Cardiac septum (tissue), 1 donor: ENCODE data around the gene LHX3. TPM values are rescaled to one million over a fixed set of nuclear protein-coding genes. Genes with fewer than 3 reads are reported as not detected.

Source experiments
- DNase-seq: peaks from one replicate; pipeline ENCODE4 v3.0.0-alpha.2; 2020; ENCODE audit warnings: low spot score
- intact Hi-C: fragments of 100-400 bp; cut with DNase I; formaldehyde crosslinking; loops from one replicate; pipeline ENCODE4 v1.14.0; 2022
- long read RNA-seq: library from polyadenylated mRNA; unstranded; transcript quantifications from one replicate; pipeline ENCODE4 v2.0.0, GENCODE V29; 2021
- total RNA-seq: library from RNA; stranded (reverse); fragmentation: NEBNext Ultra II Directional; extraction: Animal tissue kit (Norgen Biotek cat#: 25700); gene quantifications from one replicate; pipeline ENCODE4 v1.2.1, GENCODE V29; 2021
- donor health status: DM: no; HTN: no; CAD: no.

LHX3 gene
- not detected for total RNA-seq
- long read RNA-seq = 0 reads

DNA sequence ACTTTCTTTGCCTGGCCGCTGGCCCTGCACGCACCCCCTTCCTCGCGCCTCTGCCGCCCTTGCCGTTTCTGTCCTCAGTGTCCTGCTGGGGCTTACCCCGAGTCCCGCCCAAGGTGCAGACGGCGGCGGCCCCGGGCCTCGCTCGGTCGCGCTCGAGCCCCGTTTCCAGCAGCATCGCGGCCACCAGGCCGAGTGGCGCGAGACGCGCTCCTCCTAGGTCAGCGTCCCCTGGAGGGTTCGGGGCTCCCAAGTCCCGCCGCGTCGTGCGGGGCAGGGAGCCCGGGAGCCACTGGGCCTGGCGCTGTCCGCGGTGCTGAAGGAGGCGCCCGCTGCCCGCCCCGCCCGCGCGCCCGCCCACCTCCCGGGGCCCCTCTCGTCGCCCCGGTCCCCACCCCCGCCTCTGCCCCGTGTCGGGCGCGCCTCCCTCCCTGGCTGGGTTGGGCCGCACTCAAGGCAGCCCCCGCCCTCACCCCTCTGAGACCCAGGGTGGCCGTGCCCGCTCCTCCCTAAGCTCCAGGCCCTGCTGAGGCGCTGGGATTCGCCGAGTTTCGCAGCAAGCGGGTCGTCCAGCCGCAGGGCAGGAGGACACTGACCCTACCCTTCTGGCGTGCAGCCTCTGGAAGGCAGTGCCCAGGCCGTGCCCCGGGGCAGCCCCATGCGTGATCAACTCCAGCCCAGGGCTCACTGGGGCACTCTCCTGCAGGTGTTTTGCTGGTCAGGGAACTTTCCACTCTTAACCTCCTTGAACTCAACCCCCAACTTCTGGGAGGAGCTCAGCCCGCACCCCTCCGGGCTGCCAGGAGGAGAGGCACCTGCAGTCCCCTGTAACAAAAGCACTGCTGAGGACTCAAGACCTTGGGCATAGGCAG, at the start of gene LHX3:
LHX3 (minus strand) TSS at position 291 of the 869 bp plus-strand sequence; CDS start at position 175, 116 bp downstream.
- intact Hi-C loops = no loop called here
- no peak for DNase-seq

- no peak for DNase-seq
- intact Hi-C loops = no loop called here
Observed at GRCh38 chr9:136253246-136254130, 48.6 kb upstream of the LHX3 start.

DNA sequence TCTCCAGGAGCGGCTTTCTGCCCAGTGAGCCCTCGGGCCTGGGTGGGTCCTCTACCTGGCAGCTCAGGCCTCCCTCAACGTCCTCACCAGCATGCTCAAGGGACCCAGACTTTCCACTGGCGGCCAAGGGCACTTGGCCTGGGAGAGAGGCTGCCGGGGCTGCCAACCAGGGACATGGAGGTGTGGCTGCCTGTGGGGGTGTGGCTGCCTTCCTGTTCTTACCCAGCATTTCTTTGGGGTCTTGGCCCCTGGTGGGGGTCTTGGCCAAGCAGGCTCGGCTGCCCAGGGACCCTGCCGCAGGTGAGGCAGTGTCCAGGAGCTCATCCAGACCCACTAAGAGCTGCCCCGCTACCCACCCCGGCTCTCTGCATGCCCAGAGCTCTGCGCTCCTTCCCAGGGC, 47.9 kb upstream of the LHX3 start:
- intact Hi-C loops = no loop called here
- DNase-seq = no peak

GRCh38 chr9:136252281-136252680, 47.4 kb upstream of the LHX3 start:
- no peak for DNase-seq
- intact Hi-C loops = no loop called here

GRCh38 chr9:136251264-136252115, 46.6 kb upstream of the LHX3 start:
- intact Hi-C loops = no loop called here

GRCh38 chr9:136250676-136251075, 45.7 kb upstream of the LHX3 start:
- no peak for DNase-seq
- intact Hi-C loops = no loop called here

More at GRCh38 chr9:136251264-136252115, 46.6 kb upstream of the LHX3 start:
- DNase-seq = no peak

DNA sequence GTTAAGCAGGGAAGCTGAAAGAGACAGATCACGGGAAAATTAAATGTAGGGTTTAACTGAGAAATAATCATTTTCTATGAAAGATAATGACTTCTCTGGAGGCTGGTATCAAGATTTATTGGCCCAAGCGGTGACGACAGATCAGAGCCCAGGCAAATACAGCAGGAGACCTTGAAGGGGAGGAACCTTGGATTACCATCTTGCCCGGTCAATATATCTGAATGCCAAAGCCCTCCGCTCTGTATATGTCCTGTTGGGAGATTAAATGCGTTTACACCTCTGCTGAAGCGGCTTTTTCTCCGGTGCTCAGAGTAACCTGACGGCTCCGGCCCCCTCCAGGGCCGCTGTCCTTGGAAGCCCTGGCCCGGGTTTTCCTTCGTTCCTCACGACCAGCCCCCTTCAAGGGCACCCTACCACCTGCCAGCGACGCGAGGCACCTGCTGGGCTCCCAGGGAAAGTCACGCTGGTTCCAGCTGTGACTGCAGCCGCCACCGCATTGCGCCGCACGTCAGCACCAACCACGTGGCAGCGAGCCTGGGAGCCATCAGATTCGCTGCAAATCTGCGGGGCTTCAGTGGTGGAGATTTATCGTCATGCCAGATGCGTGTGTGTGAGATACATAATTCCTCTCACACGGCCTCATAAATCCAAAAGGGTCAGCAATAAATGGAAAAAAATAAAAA, 45.1 kb upstream of the LHX3 start:
- DNase-seq = no peak
- intact Hi-C loops = no loop called here

DNA sequence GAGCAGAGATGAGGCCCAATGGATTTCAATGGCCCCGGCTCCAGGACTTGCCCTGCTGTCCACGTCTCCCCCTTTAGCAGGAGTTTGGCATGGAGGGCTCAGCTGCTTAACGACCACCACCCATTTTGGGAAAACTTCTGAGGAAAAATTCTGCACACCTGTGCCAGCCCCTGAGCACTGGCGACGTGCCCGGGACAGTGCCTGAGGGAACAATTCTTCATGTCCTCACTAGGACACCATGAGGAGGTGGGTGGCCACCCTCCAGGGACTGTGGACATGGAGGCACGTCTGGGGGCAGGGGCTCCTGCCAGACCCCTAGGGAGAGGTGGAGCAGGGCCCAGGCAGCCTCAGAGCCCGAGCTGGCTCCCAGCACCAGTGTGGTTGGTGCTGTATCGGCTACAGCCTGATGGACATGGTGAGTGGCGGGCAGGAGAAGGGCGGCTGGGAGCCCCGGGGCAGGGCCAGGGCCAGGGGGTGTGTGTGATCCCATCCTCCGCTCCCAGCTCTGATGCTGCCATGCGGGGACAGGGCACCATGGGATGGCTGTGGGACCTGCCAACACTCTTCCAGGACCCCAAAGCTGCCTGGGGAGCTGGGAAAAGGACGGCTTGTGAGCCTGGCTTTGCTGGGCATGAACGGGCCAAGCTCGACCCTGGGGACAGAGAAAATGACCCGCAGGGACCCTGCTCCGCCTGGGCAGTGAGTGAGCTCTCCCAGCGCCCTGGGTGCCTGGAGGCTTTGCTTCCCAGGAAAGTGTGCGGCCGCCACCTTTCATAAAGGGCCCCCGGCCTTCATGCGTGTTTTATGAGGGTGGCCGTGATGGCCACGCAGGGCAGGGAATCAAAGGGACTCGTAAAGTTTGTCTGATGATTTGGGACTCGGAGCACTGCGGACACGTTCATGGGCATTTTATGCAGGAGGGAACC, 44.3 kb upstream of the LHX3 start:
- intact Hi-C loops = no loop called here
- DNase-seq = no peak

DNA sequence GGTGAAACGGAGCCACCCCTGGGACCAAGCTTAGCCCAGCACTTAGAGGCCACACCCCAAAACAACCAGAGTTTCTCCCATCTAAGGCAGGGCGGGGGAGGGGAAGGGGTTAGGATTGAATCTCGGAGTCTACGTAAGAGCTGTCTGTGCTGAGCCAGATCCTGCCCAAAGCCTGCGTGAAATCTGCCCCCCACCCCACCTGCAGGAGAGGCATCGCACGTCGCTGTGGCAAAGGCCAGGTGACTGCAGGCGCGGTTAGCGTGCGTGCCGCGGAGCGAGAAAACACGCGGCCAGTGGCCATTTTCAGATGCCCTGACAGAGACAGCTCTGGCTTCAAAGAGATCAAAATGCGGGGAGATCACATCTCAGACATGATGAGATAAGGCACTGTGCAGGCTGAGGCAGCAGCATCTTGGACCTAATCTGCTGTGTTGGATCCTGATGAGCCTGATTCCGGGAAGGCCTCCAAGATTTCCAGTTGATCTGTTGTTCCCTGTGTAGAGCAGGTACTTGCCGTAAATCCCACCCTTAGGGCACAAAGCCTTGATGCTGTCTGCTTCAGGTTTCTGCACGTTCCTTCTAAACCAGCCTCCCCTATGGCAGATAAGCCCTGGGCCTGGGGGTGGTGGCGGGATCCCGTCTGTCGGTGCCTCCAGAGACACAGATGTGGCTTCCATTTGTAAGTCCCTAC, 43.2 kb upstream of the LHX3 start:
- intact Hi-C loops = no loop called here

DNA sequence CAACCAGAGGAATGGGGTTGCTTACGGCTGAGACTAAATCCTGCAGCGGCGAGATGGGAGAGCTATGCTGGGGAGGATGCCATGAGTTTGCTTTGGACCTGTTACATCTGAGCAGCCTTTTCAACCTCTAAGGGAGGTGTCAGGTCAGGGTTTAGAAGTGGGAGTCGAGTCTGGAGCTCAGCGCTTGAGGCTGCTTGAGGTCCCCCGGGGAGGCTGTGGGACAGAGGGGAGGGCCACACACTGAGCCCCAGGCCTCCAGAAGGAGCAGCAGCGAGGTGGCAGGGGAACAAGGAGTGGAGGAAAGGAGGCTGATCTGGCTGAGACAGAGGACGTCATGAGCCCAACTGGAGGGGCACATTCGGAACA, 42.6 kb upstream of the LHX3 start:
- DNase-seq = no peak
- intact Hi-C loops = no loop called here

More for the DNA sequence above, 43.2 kb upstream of the LHX3 start:
- no peak for DNase-seq

DNA sequence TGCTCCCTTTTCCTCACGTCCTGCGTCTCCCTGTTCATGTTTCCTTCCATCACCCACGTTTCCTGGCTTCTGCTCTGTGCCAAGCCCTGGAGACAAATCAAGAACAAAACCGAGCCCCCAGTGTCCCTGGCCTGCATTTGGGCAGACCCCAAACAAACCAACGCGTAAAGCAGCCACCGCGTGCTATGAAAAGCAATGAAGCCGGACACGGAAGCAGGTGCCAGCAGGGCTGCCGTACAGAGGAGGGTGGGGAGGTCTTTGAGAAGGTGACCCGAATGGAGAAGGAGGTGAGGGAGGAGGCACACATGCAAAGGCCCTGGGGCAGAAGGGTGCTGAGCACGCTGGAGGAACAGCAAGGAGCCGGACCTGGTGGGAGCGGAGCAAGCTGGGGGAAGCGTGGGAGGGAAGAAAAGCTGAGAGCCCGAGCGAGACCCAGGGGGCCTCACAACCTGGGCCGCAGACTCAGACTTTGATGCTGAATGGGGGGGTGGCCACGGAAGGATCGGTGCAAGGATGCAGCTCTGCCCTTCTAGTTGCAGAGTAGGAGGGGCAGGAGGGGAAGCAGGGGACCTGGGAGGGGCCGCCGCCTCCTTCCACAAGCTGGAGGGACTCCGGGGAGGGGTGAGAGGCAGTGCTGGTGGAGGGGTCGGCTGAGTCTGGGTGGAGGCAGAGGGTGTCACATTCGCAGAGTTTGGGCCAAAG, 42.1 kb upstream of the LHX3 start:
- DNase-seq = no peak
- intact Hi-C loops = no loop called here

GRCh38 chr9:136245219-136246150, 40.6 kb upstream of the LHX3 start, which contains the start of gene QSOX2:
Gene QSOX2 (minus strand): TSS chr9:136245812. CDS start chr9:136245803, 9 bp downstream.
- intact Hi-C loops = no loop called here
- DNase-seq = peak; percentile 94

GRCh38 chr9:136244969-136245218, 40.0 kb upstream of the LHX3 start:
- intact Hi-C loops = no loop called here
- DNase-seq = no peak

DNA sequence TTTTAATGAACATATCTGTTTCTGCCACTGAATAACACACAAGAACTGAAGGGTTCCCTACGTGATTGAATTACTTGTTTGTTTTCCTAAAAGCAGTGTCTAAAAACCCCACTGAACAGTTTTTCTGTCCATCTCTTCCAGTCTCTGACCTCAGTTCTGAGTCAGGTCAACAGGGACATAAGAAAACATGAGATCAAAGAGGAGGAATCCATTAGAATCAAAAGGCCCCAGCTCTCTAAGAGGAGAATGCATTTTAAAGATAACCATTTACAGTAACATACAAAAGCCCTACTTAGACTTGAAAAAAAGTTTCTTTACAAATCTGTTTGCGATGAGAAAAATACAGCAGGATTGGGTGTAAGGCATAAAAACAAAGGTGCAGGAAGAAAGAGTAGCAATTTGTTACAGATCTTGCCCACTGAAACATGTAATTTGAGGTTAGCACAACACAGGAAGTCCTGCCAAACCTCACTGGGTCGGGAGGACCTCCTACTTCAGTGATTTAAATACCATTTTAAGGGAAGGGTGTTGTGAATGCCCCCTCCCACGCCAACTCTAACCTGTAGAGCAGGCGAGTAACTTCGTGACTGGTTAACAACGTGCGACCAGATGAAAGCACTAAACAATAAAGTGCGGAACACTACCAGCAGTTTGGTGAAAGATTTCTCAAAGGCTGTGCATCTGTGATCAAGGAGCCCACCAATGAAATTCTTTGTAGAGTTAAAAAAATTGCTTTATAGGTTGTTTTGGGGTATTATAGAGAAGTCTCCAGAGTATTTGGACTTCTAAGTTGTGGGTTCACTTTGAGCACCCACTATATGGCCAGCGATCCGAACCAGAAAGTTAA, 39.4 kb upstream of the LHX3 start:
- intact Hi-C loops = no loop called here
- DNase-seq = no peak

DNA sequence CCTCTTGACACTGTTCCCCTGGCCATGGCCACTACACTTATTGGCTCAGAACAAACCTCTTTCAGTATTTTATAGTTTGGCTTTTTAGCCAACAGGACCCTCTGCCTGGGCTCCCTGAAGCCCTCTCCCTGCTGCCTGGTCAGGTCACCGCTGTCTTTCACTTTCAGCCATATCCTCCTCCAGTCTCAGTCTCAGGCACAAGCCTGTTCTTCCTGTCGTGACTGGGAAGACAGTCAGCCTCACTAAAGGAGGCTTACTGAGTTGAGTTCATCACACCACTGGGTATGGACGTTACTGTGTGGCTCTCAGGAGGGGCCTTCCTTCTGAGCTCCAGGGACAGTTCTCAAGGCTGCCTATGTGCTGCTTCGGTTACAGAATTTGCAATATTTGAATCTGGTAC, 38.7 kb upstream of the LHX3 start:
- intact Hi-C loops = no loop called here

More for the DNA sequence above, 38.7 kb upstream of the LHX3 start:
- DNase-seq = no peak
